ENCODE results near the gene KCNQ1. TPM values are rescaled to one million over a fixed set of nuclear protein-coding genes. Genes with fewer than 3 reads are reported as not detected.

The KCNQ1 gene
- polyA plus RNA-seq, 4 donors = 2.3 to 13.0 (median 10.0) TPM

GRCh38 chr11:2563213-2564007, 118.6 kb downstream of the KCNQ1 start:
- no peak for DNase-seq (ENCODE audit: low read depth in 4 of 4, low spot score in 3 of 4)

- DNase-seq (ENCODE audit: low read depth in 4 of 4, low spot score in 3 of 4) = no peak
Measured at GRCh38 chr11:2564008-2564530, 119.3 kb downstream of the KCNQ1 start.

GRCh38 chr11:2564588-2565425, 120.0 kb downstream of the KCNQ1 start:
- no peak for DNase-seq (ENCODE audit: low read depth in 4 of 4, low spot score in 3 of 4)

GRCh38 chr11:2565447-2566222, 120.8 kb downstream of the KCNQ1 start:
- no peak for DNase-seq (ENCODE audit: low read depth in 4 of 4, low spot score in 3 of 4)

GRCh38 chr11:2566223-2567025, 121.6 kb downstream of the KCNQ1 start:
- DNase-seq (ENCODE audit: low read depth in 4 of 4, low spot score in 3 of 4) = no peak

GRCh38 chr11:2567026-2567671, 122.3 kb downstream of the KCNQ1 start:
- DNase-seq (ENCODE audit: low read depth in 4 of 4, low spot score in 3 of 4) = no peak

GRCh38 chr11:2569321-2569721, 124.5 kb downstream of the KCNQ1 start:
- no peak for DNase-seq (ENCODE audit: low read depth in 4 of 4, low spot score in 3 of 4)

GRCh38 chr11:2569731-2570210, 125.0 kb downstream of the KCNQ1 start:
- DNase-seq (ENCODE audit: low read depth in 4 of 4, low spot score in 3 of 4) = no peak

- no peak for DNase-seq (ENCODE audit: low read depth in 4 of 4, low spot score in 3 of 4)
Measured at GRCh38 chr11:2570211-2570811, 125.5 kb downstream of the KCNQ1 start.

- DNase-seq (ENCODE audit: low read depth in 4 of 4, low spot score in 3 of 4) = no peak
Measured at GRCh38 chr11:2570841-2571597, 126.2 kb downstream of the KCNQ1 start.

- DNase-seq (ENCODE audit: low read depth in 4 of 4, low spot score in 3 of 4) = no peak
Measured at GRCh38 chr11:2571598-2572281, 126.9 kb downstream of the KCNQ1 start.

GRCh38 chr11:2572491-2573239, 127.9 kb downstream of the KCNQ1 start:
- DNase-seq (ENCODE audit: low read depth in 4 of 4, low spot score in 3 of 4) = no peak

GRCh38 chr11:2573240-2574042, 128.6 kb downstream of the KCNQ1 start:
- DNase-seq (ENCODE audit: low read depth in 4 of 4, low spot score in 3 of 4) = no peak

- no peak for DNase-seq (ENCODE audit: low read depth in 4 of 4, low spot score in 3 of 4)
Measured at GRCh38 chr11:2574043-2574552, 129.3 kb downstream of the KCNQ1 start.

GRCh38 chr11:2574553-2575535, 130.0 kb downstream of the KCNQ1 start:
- no peak for DNase-seq (ENCODE audit: low read depth in 4 of 4, low spot score in 3 of 4)
